Measurements from ENCODE around the gene TTC8.
A peak's percentile ranks its signal among the peaks of the same experiment; 100 is the strongest.
"Not testable (repeated sequence)": the region's sequence is repeated elsewhere in the genome, so short reads cannot be mapped to it uniquely, and the experiment has no call there.

The TTC8 gene

GRCh38 chr14:88804035-88804434 is 20.4 kb upstream of the TTC8 start:
- Mint-ChIP-seq H3K27me3 (ENCODE audit: low read depth) (peaks cover 7% of the 10 kb centered on the region), H3K36me3 (ENCODE audit: low read depth) (no peaks in the 10 kb centered on the region), H3K4me1 (ENCODE audit: low read depth) (no peaks in the 10 kb centered on the region), H3K27ac (no peak overlapping the region), H3K4me3 (no peak overlapping the region), H3K9me3 (no peaks in the 10 kb centered on the region)
- DNase-seq (ENCODE audit: low spot score): no peak

GRCh38 chr14:88804477-88804876 is 20.0 kb upstream of the TTC8 start:
- no peak overlapping the region for H3K27ac Mint-ChIP-seq
- H3K9me3 Mint-ChIP-seq: no peaks in the 10 kb centered on the region
- no peaks in the 10 kb centered on the region for H3K36me3 Mint-ChIP-seq (ENCODE audit: low read depth)
- no peaks in the 10 kb centered on the region for H3K4me1 Mint-ChIP-seq (ENCODE audit: low read depth)
- no peak for DNase-seq (ENCODE audit: low spot score)
- H3K4me3 Mint-ChIP-seq: no peak overlapping the region
- peaks cover 9% of the 10 kb centered on the region for H3K27me3 Mint-ChIP-seq (ENCODE audit: low read depth)

- Mint-ChIP-seq H3K4me3 (no peak overlapping the region), H3K27ac (no peak overlapping the region), H3K4me1 (ENCODE audit: low read depth) (no peaks in the 10 kb centered on the region), H3K9me3 (no peaks in the 10 kb centered on the region), H3K27me3 (ENCODE audit: low read depth) (peaks cover 15% of the 10 kb centered on the region), H3K36me3 (ENCODE audit: low read depth) (no peaks in the 10 kb centered on the region)
- no peak for DNase-seq (ENCODE audit: low spot score)
Measured at GRCh38 chr14:88808359-88808758, 16.1 kb upstream of the TTC8 start.

GRCh38 chr14:88815980-88816379 is 8.5 kb upstream of the TTC8 start:
- H3K4me1 Mint-ChIP-seq (ENCODE audit: low read depth): no peaks in the 10 kb centered on the region
- DNase-seq (ENCODE audit: low spot score): no peak
- no peak overlapping the region for H3K4me3 Mint-ChIP-seq
- peaks cover 45% of the 10 kb centered on the region for H3K27me3 Mint-ChIP-seq (ENCODE audit: low read depth)
- H3K27ac Mint-ChIP-seq: no peak overlapping the region
- no peaks in the 10 kb centered on the region for H3K9me3 Mint-ChIP-seq
- H3K36me3 Mint-ChIP-seq (ENCODE audit: low read depth): no peaks in the 10 kb centered on the region

GRCh38 chr14:88818018-88818417 is 6.4 kb upstream of the TTC8 start:
- Mint-ChIP-seq H3K36me3 (ENCODE audit: low read depth) (no peaks in the 10 kb centered on the region), H3K9me3 (no peaks in the 10 kb centered on the region), H3K27me3 (ENCODE audit: low read depth) (peaks cover 40% of the 10 kb centered on the region), H3K27ac (no peak overlapping the region), H3K4me3 (no peak overlapping the region), H3K4me1 (ENCODE audit: low read depth) (no peaks in the 10 kb centered on the region)
- no peak for DNase-seq (ENCODE audit: low spot score)

- not testable (repeated sequence) for DNase-seq (ENCODE audit: low spot score); H3K9me3 Mint-ChIP-seq; H3K27ac Mint-ChIP-seq; H3K36me3 Mint-ChIP-seq (ENCODE audit: low read depth); H3K4me1 Mint-ChIP-seq (ENCODE audit: low read depth); H3K4me3 Mint-ChIP-seq
- H3K27me3 Mint-ChIP-seq (ENCODE audit: low read depth): peaks cover 40% of the 10 kb centered on the region
Measured at GRCh38 chr14:88819674-88820073, 4.8 kb upstream of the TTC8 start.

GRCh38 chr14:88821378-88821777 is 3.1 kb upstream of the TTC8 start:
- H3K27ac Mint-ChIP-seq: no peak overlapping the region
- no peaks in the 10 kb centered on the region for H3K36me3 Mint-ChIP-seq (ENCODE audit: low read depth)
- H3K4me3 Mint-ChIP-seq: no peak overlapping the region
- H3K9me3 Mint-ChIP-seq: no peaks in the 10 kb centered on the region
- H3K27me3 Mint-ChIP-seq (ENCODE audit: low read depth): peaks cover 36% of the 10 kb centered on the region
- no peak for DNase-seq (ENCODE audit: low spot score)
- H3K4me1 Mint-ChIP-seq (ENCODE audit: low read depth): peaks cover 8% of the 10 kb centered on the region

- Mint-ChIP-seq H3K4me3 (no peak overlapping the region), H3K27me3 (ENCODE audit: low read depth) (peaks cover 37% of the 10 kb centered on the region), H3K27ac (no peak overlapping the region), H3K9me3 (no peaks in the 10 kb centered on the region), H3K4me1 (ENCODE audit: low read depth) (peaks cover 8% of the 10 kb centered on the region), H3K36me3 (ENCODE audit: low read depth) (no peaks in the 10 kb centered on the region)
- no peak for DNase-seq (ENCODE audit: low spot score)
Measured at GRCh38 chr14:88821888-88822287, 2.6 kb upstream of the TTC8 start.

GRCh38 chr14:88823968-88824313 is 510 bp upstream of the TTC8 start:
- peaks cover 33% of the 10 kb centered on the region for H3K27me3 Mint-ChIP-seq (ENCODE audit: low read depth)
- peaks cover 8% of the 10 kb centered on the region for H3K4me1 Mint-ChIP-seq (ENCODE audit: low read depth)
- no peak for DNase-seq (ENCODE audit: low spot score)
- H3K4me3 Mint-ChIP-seq: peak overlapping the region; percentile 88
- no peaks in the 10 kb centered on the region for H3K9me3 Mint-ChIP-seq
- H3K36me3 Mint-ChIP-seq (ENCODE audit: low read depth): no peaks in the 10 kb centered on the region
- H3K27ac Mint-ChIP-seq: peak overlapping the region; percentile 95

- Mint-ChIP-seq H3K27me3 (ENCODE audit: low read depth) (peaks cover 27% of the 10 kb centered on the region), H3K4me3 (peak overlapping the region; percentile 88), H3K36me3 (ENCODE audit: low read depth) (no peaks in the 10 kb centered on the region), H3K9me3 (no peaks in the 10 kb centered on the region), H3K4me1 (ENCODE audit: low read depth) (peaks cover 8% of the 10 kb centered on the region), H3K27ac (no peak overlapping the region)
- DNase-seq (ENCODE audit: low spot score): no peak
Measured at GRCh38 chr14:88825078-88825458, 617 bp downstream of the TTC8 start.

- peaks cover 22% of the 10 kb centered on the region for H3K27me3 Mint-ChIP-seq (ENCODE audit: low read depth)
- no peaks in the 10 kb centered on the region for H3K9me3 Mint-ChIP-seq
- no peak overlapping the region for H3K27ac Mint-ChIP-seq
- DNase-seq (ENCODE audit: low spot score): no peak
- H3K4me1 Mint-ChIP-seq (ENCODE audit: low read depth): peaks cover 8% of the 10 kb centered on the region
- peak overlapping the region; percentile 88 for H3K4me3 Mint-ChIP-seq
- no peaks in the 10 kb centered on the region for H3K36me3 Mint-ChIP-seq (ENCODE audit: low read depth)
Measured at GRCh38 chr14:88825503-88825902, 1.1 kb downstream of the TTC8 start.

GRCh38 chr14:88829188-88829587 is 4.7 kb downstream of the TTC8 start:
- DNase-seq (ENCODE audit: low spot score): no peak
- no peaks in the 10 kb centered on the region for H3K9me3 Mint-ChIP-seq

GRCh38 chr14:88829685-88830302 is 5.3 kb downstream of the TTC8 start:
- Mint-ChIP-seq H3K36me3 (ENCODE audit: low read depth) (no peaks in the 10 kb centered on the region), H3K9me3 (no peaks in the 10 kb centered on the region), H3K4me1 (ENCODE audit: low read depth) (peaks cover 4% of the 10 kb centered on the region), H3K4me3 (no peak overlapping the region), H3K27ac (no peak overlapping the region), H3K27me3 (ENCODE audit: low read depth) (peaks cover 18% of the 10 kb centered on the region)
- no peak for DNase-seq (ENCODE audit: low spot score)

More at GRCh38 chr14:88829188-88829587, 4.7 kb downstream of the TTC8 start:
- peaks cover 18% of the 10 kb centered on the region for H3K27me3 Mint-ChIP-seq (ENCODE audit: low read depth)
- no peak overlapping the region for H3K27ac Mint-ChIP-seq
- no peak overlapping the region for H3K4me3 Mint-ChIP-seq
- H3K4me1 Mint-ChIP-seq (ENCODE audit: low read depth): peaks cover 4% of the 10 kb centered on the region
- no peaks in the 10 kb centered on the region for H3K36me3 Mint-ChIP-seq (ENCODE audit: low read depth)

- Mint-ChIP-seq H3K4me1 (ENCODE audit: low read depth) (no peaks in the 10 kb centered on the region), H3K36me3 (ENCODE audit: low read depth) (no peaks in the 10 kb centered on the region), H3K27me3 (ENCODE audit: low read depth) (peaks cover 18% of the 10 kb centered on the region), H3K27ac (no peak overlapping the region), H3K9me3 (no peaks in the 10 kb centered on the region), H3K4me3 (no peak overlapping the region)
- DNase-seq (ENCODE audit: low spot score): no peak
Measured at GRCh38 chr14:88831284-88831683, 6.8 kb downstream of the TTC8 start.

- DNase-seq (ENCODE audit: low spot score): no peak
- Mint-ChIP-seq H3K27me3 (ENCODE audit: low read depth) (peaks cover 8% of the 10 kb centered on the region), H3K36me3 (ENCODE audit: low read depth) (no peaks in the 10 kb centered on the region)
Measured at GRCh38 chr14:88834883-88835431, 10.5 kb downstream of the TTC8 start.

More at GRCh38 chr14:88834883-88835431, 10.5 kb downstream of the TTC8 start:
- no peak overlapping the region for H3K27ac Mint-ChIP-seq
- no peaks in the 10 kb centered on the region for H3K9me3 Mint-ChIP-seq
- H3K4me1 Mint-ChIP-seq (ENCODE audit: low read depth): no peaks in the 10 kb centered on the region
- H3K4me3 Mint-ChIP-seq: no peak overlapping the region
